OCI-LY3 (cell line): Measurements from ENCODE around the gene CHST4.

Experiments used
- EZH2phosphoT487 ChIP-seq: fragments of 200-600 bp; shearing (Covaris generic); IDR thresholded peaks from 2 replicates; pipeline ENCODE4 v1.6.1; 2018; ENCODE audit warnings: antibody characterized with exemption, mixed run types, low read depth
- TF ChIP-seq, protein P1 (sequence below): fragments of 200-600, 300-600 bp; sonication (generic); IDR thresholded peaks from 2 replicates; pipeline ENCODE4 v1.5.1; 2014; ENCODE audit warnings: antibody characterized with exemption, low read length, low read depth

DNA sequence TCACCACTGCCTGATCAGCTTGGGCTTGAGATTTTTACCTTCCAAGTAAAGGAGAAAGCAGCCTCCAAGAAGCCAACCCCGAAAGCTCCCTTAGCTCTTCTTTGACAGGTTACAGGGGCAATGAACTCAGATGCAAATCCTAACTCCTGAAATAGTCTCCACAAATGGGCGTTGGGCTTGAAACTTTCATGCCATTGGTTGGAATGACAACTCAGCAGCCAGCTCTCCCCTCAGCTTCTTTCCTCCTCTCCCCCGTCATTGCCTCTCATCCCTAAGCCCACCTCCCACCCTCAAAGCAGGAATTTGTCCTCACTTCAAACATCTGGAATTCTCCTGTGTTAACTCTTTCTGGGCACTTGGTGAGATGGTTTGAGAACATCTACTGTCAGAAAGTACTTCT, 50.7 kb downstream of the CHST4 start, which contains the start of gene TAT:
- TF ChIP-seq, protein P1, sequence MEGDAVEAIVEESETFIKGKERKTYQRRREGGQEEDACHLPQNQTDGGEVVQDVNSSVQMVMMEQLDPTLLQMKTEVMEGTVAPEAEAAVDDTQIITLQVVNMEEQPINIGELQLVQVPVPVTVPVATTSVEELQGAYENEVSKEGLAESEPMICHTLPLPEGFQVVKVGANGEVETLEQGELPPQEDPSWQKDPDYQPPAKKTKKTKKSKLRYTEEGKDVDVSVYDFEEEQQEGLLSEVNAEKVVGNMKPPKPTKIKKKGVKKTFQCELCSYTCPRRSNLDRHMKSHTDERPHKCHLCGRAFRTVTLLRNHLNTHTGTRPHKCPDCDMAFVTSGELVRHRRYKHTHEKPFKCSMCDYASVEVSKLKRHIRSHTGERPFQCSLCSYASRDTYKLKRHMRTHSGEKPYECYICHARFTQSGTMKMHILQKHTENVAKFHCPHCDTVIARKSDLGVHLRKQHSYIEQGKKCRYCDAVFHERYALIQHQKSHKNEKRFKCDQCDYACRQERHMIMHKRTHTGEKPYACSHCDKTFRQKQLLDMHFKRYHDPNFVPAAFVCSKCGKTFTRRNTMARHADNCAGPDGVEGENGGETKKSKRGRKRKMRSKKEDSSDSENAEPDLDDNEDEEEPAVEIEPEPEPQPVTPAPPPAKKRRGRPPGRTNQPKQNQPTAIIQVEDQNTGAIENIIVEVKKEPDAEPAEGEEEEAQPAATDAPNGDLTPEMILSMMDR, result no peak
- no peak for TF ChIP-seq EZH2phosphoT487
